Measurements from ENCODE around the gene SLC36A1. TPM values are rescaled to one million over a fixed set of nuclear protein-coding genes. Genes with fewer than 3 reads are reported as not detected.
A peak's percentile ranks its signal among the peaks of the same experiment; 100 is the strongest.
"Not testable (repeated sequence)": the region's sequence is repeated elsewhere in the genome, so short reads cannot be mapped to it uniquely, and the experiment has no call there.

Gene SLC36A1
- total RNA-seq, 2 experiments from 2014 or later, result 3.4 to 4.4 TPM

DNA sequence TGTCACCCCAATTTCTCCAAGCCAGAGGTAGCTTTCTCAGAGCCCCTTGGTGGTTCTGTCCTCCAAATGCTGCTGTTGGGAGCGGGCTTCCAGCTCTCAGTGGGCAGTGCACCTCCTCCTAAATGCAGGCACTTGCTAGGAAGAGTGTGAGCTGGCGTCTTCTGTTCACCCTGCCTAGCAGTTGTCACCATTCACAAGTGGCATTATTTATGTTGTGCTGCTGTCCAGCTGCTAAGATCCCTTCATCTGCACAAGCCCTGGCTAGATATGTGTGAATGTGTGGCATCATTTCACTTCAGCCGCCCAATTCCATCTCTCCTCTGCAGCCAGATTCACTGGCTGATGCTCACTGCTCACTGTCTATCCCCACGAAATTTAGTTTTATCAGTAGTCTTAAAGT lies 43.7 kb downstream of the SLC36A1 start:
- Mint-ChIP-seq H3K36me3 (ENCODE audit: low read depth) (peaks cover 3% of the 10 kb centered on the region), H3K9me3 (ENCODE audit: low read depth) (no peaks in the 10 kb centered on the region), H3K27me3 (no peaks in the 10 kb centered on the region), H3K27ac (no peak overlapping the region), H3K4me1 (no peaks in the 10 kb centered on the region), H3K4me3 (no peak overlapping the region)
- DNase-seq, result no peak
- ATAC-seq, result no peak
- POLR2A ChIA-PET, result no interaction called here
- intact Hi-C loops (cut with DNase I, micrococcal nuclease), result no loop called here
- CTCF ChIA-PET, result interaction anchor here (0.5 to 1.2 kb wide), 3 partner anchors 10 to 234 kb away, joined by 3 to 4 read pairs (median 3); partner anchors contain the start of gene SLC36A1

DNA sequence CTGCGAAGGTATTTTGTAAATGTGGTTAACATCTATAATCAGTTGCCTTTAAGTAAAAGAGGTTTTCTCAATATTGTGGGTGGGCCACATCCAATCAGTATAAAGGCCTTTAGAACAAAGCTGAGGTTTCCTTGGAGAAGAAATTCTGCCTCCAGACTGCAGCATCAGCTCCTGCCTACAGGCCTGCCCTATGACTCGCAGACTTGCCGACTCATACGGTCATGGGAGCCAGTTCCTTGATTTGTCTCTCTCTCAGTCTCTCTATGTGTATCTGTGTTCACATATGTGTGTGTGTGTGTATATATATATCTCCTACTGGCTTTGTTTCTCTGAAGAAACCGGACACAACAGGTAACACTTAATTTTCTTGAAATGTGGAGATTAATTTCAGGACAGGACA lies 45.3 kb downstream of the SLC36A1 start:
- Mint-ChIP-seq H3K4me1 (no peaks in the 10 kb centered on the region), H3K27ac (no peak overlapping the region), H3K27me3 (no peaks in the 10 kb centered on the region), H3K36me3 (ENCODE audit: low read depth) (no peaks in the 10 kb centered on the region), H3K9me3 (ENCODE audit: low read depth) (no peaks in the 10 kb centered on the region), H3K4me3 (no peak overlapping the region)
- ATAC-seq (peak; percentile 74), DNase-seq (peak; percentile 49)
- intact Hi-C loops (cut with DNase I, micrococcal nuclease), result no loop called here
- POLR2A ChIA-PET, result no interaction called here
- CTCF ChIA-PET, result interaction anchor here (2.0 kb wide), 1 partner anchor 45 kb away, joined by 5 read pairs; the partner anchor contains the start of gene SLC36A1

DNA sequence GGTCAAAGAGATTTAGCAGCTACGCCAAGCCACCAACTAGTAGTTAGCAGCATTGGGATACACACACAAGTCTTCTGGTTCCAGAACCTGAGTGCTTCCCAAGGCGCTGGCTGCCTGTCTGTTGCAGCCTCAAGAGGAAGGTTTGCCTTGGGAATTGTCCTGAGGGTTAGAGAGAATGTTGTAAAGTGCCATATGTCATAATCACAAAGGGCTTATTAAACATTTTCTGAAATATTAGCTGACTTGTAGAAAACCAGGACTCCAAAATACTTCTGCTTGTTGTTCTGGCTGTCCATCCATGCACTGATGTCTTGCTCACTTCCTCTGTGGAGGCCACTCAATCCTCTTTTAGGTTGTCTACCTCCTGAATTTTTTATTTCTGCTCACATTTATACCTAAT lies 46.3 kb downstream of the SLC36A1 start:
- H3K9me3 Mint-ChIP-seq (ENCODE audit: low read depth), result no peaks in the 10 kb centered on the region
- no peak overlapping the region for H3K4me3 Mint-ChIP-seq
- H3K27ac Mint-ChIP-seq, result no peak overlapping the region
- ChIA-PET CTCF (interaction anchor here (2.0 kb wide), 1 partner anchor 46 kb away, joined by 5 read pairs; the partner anchor contains the start of gene SLC36A1), POLR2A (no interaction called here)
- H3K27me3 Mint-ChIP-seq, result no peaks in the 10 kb centered on the region
- ATAC-seq (no peak), DNase-seq (no peak)
- H3K4me1 Mint-ChIP-seq, result no peaks in the 10 kb centered on the region
- H3K36me3 Mint-ChIP-seq (ENCODE audit: low read depth), result no peaks in the 10 kb centered on the region
- intact Hi-C loops (cut with DNase I, micrococcal nuclease), result no loop called here

DNA sequence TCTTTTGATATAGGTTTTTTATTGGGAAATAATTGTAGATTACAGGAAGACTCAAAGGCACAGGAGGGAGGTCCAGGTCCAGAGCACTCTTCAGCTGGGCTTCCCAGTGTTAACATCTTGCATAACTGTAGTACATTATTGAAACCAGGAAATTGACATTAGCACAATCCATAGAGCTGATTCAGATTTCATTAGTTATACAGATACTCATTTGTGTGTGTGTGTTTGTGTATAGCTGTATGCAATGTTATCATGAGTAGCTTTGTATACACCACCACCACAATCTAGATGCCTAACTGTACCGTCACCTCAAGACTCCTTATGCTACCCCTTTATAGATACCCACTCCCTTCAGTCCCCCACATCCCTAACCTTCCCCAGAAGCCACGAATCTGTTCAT lies 47.9 kb downstream of the SLC36A1 start:
- CTCF ChIA-PET, result interaction anchor here (0.6 kb wide), 1 partner anchor 482 kb away, joined by 3 read pairs; no protein-coding TSS in a partner anchor
- DNase-seq (no peak), ATAC-seq (no peak)
- no peaks in the 10 kb centered on the region for H3K27me3 Mint-ChIP-seq
- H3K4me3 Mint-ChIP-seq, result no peak overlapping the region
- H3K4me1 Mint-ChIP-seq, result no peaks in the 10 kb centered on the region
- no peak overlapping the region for H3K27ac Mint-ChIP-seq
- intact Hi-C loops (cut with DNase I, micrococcal nuclease), result no loop called here
- POLR2A ChIA-PET, result no interaction called here
- H3K9me3 Mint-ChIP-seq (ENCODE audit: low read depth), result no peaks in the 10 kb centered on the region
- no peaks in the 10 kb centered on the region for H3K36me3 Mint-ChIP-seq (ENCODE audit: low read depth)

DNA sequence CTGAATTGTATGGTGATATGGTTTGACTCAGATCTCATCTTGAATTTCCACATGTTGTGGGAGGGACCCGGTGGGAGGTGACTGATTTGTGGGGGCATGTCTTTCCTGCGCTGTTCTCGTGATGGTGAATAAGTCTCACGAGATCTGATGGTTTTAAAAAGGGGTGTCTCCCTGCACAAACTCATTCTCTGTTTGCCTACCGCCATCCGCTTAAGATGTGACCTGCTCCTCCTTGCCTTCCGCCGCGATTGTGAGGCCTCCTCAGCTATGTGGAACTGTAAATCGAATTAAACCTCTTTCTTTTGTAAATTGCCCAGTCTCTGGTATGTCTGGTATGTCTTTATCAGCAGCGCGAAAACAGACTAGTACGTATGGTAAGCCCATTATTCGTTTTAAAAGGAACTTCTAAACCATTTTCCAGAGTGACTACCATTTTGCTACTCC lies 48.7 kb downstream of the SLC36A1 start:
- intact Hi-C loops (cut with DNase I, micrococcal nuclease), result no loop called here
- H3K4me3 Mint-ChIP-seq, result no peak overlapping the region
- no peaks in the 10 kb centered on the region for H3K27me3 Mint-ChIP-seq
- H3K27ac Mint-ChIP-seq, result no peak overlapping the region
- H3K9me3 Mint-ChIP-seq (ENCODE audit: low read depth), result no peaks in the 10 kb centered on the region
- peaks cover 4% of the 10 kb centered on the region for H3K4me1 Mint-ChIP-seq
- DNase-seq, result no peak
- no peaks in the 10 kb centered on the region for H3K36me3 Mint-ChIP-seq (ENCODE audit: low read depth)
- POLR2A ChIA-PET, result no interaction called here
- CTCF ChIA-PET, result no interaction called here
- ATAC-seq, result no peak

DNA sequence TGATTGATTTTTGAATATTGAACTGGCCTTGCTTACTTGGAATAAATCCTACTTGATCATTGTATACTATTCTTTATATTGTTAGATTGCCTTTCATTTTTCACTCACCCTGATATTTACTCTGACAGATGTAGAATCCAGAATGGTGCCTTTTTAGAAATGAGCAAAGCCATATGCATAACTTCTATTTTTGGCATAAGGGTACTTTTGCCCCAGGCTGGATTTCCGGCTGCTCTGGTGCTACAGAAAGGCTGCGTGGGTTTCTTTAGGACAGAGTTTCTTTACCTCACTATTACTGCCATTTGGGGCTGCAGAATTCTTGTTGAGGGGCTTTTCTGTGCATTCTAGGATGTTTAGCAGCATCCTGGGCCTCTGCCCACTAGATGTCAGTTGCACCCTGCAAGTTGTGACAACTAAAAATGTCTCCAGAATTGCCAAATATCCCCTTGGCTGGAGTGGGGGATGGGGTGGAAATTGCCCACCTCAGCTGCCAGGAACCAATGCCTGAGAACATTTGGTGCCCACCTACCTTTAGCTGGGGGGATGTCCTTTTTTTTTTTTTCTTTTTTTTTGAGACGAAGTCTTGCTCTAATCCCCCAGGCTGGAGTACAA lies 50.1 kb downstream of the SLC36A1 start:
- DNase-seq, result no peak
- H3K36me3 Mint-ChIP-seq (ENCODE audit: low read depth), result no peaks in the 10 kb centered on the region
- ChIA-PET POLR2A (no interaction called here), CTCF (no interaction called here)
- no peak overlapping the region for H3K4me3 Mint-ChIP-seq
- H3K27me3 Mint-ChIP-seq, result no peaks in the 10 kb centered on the region
- ATAC-seq, result no peak
- H3K9me3 Mint-ChIP-seq (ENCODE audit: low read depth), result no peaks in the 10 kb centered on the region
- intact Hi-C loops (cut with DNase I, micrococcal nuclease), result no loop called here
- no peak overlapping the region for H3K27ac Mint-ChIP-seq
- H3K4me1 Mint-ChIP-seq, result peaks cover 4% of the 10 kb centered on the region

DNA sequence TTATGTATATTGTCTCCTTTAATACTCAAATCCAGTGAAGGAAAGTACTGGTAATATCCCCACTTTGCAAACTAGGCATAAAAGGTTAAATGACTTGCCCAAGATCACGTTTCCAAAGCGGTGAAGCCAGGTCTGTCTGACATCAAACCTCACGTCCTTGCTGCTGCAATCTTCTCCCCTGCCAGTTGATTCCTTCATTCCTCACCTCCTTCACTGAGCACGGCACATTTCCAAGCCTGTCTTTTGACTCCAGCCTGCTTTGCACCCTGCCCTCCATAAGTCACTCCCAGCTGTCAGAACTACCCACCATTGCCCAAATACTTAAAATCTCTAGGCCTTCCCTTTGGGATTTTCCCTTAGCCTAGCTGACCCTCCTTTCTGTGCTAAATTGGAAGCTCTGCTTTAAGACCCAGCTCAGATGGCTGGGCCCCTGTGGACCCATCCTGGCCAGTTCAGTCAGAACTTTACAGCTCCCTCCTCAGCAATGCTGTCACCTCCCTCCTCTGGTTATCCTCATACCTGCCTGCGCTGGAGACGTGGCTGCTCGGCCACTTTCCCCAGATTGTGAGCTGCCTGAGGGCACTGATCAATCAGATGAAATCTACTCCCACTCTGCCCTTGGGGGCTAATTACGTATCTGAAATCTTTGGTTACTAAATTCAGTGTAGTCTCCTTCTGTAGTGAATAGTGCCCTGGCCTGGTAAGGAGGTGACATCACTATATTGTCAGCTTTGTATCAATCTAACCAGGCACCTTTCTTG lies 51.2 kb downstream of the SLC36A1 start:
- CTCF ChIA-PET, result interaction anchor here (0.9 to 1.3 kb wide), 4 partner anchors 25 to 130 kb away, joined by 3 to 5 read pairs (median 4); partner anchors contain the start of gene SLC36A1
- no peaks in the 10 kb centered on the region for H3K36me3 Mint-ChIP-seq (ENCODE audit: low read depth)
- intact Hi-C loops (cut with DNase I, micrococcal nuclease), result no loop called here
- H3K27me3 Mint-ChIP-seq, result no peaks in the 10 kb centered on the region
- no peak overlapping the region for H3K4me3 Mint-ChIP-seq
- ATAC-seq, result no peak
- POLR2A ChIA-PET, result no interaction called here
- H3K9me3 Mint-ChIP-seq (ENCODE audit: low read depth), result no peaks in the 10 kb centered on the region
- DNase-seq, result no peak
- no peak overlapping the region for H3K27ac Mint-ChIP-seq
- H3K4me1 Mint-ChIP-seq, result peaks cover 4% of the 10 kb centered on the region

DNA sequence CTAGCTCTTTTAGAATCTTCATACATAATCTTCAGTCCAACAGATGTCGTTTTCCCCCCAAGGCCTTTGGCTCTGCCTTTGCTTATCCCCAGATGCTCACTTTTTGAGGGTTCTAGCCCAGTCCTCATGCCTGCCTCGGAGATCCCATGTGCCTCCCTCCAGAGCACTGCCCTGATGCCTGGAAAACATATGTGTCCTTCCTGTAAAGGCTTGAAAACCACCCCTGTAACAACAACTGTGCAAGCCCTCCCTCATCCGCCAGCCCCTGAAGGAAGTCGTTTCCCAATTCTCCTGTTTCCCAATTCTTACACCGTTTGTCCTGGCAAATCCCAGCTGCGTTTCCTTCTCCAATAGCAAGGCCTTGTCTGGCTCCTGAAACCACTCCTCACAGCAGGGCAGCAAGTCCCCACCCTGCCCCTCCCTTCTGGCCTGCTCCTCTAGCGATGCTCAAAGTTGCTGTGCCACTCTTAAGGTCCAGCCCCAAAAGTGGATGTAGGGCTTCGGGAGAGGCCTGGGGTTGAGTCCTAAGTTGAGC lies 52.2 kb downstream of the SLC36A1 start:
- H3K27ac Mint-ChIP-seq, result no peak overlapping the region
- H3K27me3 Mint-ChIP-seq, result no peaks in the 10 kb centered on the region
- intact Hi-C loops (cut with DNase I, micrococcal nuclease), result loop anchor here (1.0 to 5.0 kb wide), 6 partner anchors 52 to 373 kb away; partner anchors contain the start of gene SLC36A1 (in 2 of the 2)
- H3K4me1 Mint-ChIP-seq, result peaks cover 4% of the 10 kb centered on the region
- H3K9me3 Mint-ChIP-seq (ENCODE audit: low read depth), result no peaks in the 10 kb centered on the region
- DNase-seq (no peak), ATAC-seq (no peak)
- ChIA-PET CTCF (interaction anchor here (0.9 to 1.3 kb wide), 2 partner anchors 24 to 52 kb away, joined by 3 to 5 read pairs; partner anchors contain the start of gene SLC36A1), POLR2A (no interaction called here)
- no peaks in the 10 kb centered on the region for H3K36me3 Mint-ChIP-seq (ENCODE audit: low read depth)
- H3K4me3 Mint-ChIP-seq, result no peak overlapping the region

DNA sequence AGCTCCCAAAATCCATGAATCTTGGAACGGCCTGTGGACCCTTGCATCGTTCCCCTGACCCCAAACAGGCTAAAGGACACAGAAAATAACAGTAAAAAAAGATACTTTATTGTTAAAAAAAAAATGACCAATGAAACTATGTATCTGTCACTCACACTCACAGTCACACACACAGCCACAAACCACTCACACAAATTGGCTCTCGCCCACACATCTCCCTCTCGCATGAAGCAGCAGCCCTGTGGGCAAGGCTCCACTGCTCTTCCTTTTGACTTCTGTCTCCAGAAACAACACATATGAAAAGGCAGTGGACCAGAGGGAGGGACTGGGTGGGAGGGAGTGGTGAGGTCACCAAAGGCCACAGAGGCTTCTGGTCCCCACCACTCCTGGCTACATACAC lies 56.6 kb downstream of the SLC36A1 start:
- intact Hi-C loops (cut with DNase I, micrococcal nuclease), result loop anchor here in 1 of 2 experiments (5.0 kb wide), 1 partner anchor 187 kb away; no protein-coding TSS in a partner anchor
- CTCF ChIA-PET, result interaction anchor here (0.7 kb wide), 1 partner anchor 178 kb away, joined by 3 read pairs; no protein-coding TSS in a partner anchor

DNA sequence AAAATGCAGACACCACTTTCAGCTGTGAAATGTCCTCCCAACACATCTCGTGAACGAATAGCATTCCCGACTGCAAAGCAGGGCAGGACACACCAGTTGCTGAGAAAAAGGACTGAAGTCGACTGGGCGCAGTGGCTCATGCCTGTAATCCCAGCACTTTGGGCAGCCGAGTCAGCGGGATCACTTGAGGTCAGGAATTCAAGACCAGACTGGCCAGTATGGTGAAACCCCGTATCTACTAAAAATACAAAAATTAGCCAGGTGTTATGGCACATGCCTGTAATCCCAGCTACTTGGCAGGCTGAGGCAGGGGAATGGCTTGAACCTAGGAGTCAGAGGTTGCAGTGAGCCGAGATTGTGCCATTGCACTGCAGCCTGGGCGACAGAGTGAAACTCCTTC lies 60.9 kb downstream of the SLC36A1 start:
- H3K9me3 Mint-ChIP-seq (ENCODE audit: low read depth); DNase-seq; H3K27me3 Mint-ChIP-seq; intact Hi-C loops (cut with DNase I, micrococcal nuclease); ATAC-seq; H3K36me3 Mint-ChIP-seq (ENCODE audit: low read depth); POLR2A ChIA-PET; H3K4me3 Mint-ChIP-seq; H3K4me1 Mint-ChIP-seq; H3K27ac Mint-ChIP-seq: not testable (repeated sequence)
- CTCF ChIA-PET, result interaction anchor here (0.6 to 1.0 kb wide), 3 partner anchors 19 to 60 kb away, joined by 3 to 4 read pairs (median 3); no protein-coding TSS in a partner anchor

More for the DNA sequence above, 56.6 kb downstream of the SLC36A1 start:
- Mint-ChIP-seq H3K27me3 (no peaks in the 10 kb centered on the region), H3K9me3 (ENCODE audit: low read depth) (no peaks in the 10 kb centered on the region), H3K36me3 (ENCODE audit: low read depth) (no peaks in the 10 kb centered on the region), H3K4me3 (no peak overlapping the region), H3K27ac (no peak overlapping the region), H3K4me1 (peaks cover 4% of the 10 kb centered on the region)
- POLR2A ChIA-PET, result no interaction called here
- no peak for ATAC-seq
- DNase-seq, result no peak

DNA sequence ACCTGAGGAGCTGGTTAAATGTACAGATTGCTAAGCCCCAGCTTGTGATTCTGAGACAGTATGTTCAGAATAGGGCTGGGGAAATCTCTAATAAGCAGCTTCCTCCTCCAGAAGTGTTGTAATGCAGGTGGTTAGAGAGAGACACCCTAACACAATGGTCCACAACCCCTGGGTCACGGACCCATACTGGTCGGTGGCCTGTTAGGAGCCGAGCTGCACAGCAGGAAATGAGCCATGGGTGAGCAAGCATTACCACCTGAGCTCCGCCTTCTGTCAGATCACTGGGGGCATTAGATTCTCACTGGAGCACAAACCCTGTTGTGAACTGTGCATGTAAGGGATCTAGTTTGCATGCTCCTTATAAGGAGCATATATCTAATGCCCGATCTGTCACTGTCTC lies 61.8 kb downstream of the SLC36A1 start:
- ChIA-PET POLR2A (no interaction called here), CTCF (interaction anchor here (0.6 to 0.7 kb wide), 2 partner anchors 9 to 11 kb away, joined by 3 read pairs; no protein-coding TSS in a partner anchor)
- Mint-ChIP-seq H3K36me3 (ENCODE audit: low read depth) (no peaks in the 10 kb centered on the region), H3K27me3 (no peaks in the 10 kb centered on the region), H3K9me3 (ENCODE audit: low read depth) (no peaks in the 10 kb centered on the region), H3K4me3 (no peak overlapping the region), H3K27ac (no peak overlapping the region), H3K4me1 (no peaks in the 10 kb centered on the region)
- intact Hi-C loops (cut with DNase I, micrococcal nuclease), result no loop called here
- DNase-seq (no peak), ATAC-seq (no peak)

Measured in activated CD4-positive, alpha-beta T cell treated with anti-CD3 and anti-CD28 coated beads for 36 hours (primary cell).